Peyer's patch (tissue), 4 donors: ENCODE data around the gene FUT7. TPM values are rescaled to one million over a fixed set of nuclear protein-coding genes. Genes with fewer than 3 reads are reported as not detected.

Experiments used
- DNase-seq, 3 donors: peaks; one replicate each; pipeline ENCODE4 v3.0.0-alpha.2; 2017 to 2019
- H3K27ac ChIP-seq, 4 donors: fragments of 200-600 bp; sonication (generic); one replicate each; pipeline ENCODE4 v1.5.1; 2016 to 2019
- H3K27me3 ChIP-seq, 2 donors: fragments of 200-600 bp; sonication (generic); one replicate each; pipeline ENCODE4 v1.5.1; 2019
- H3K36me3 ChIP-seq, 3 donors: fragments of 200-600 bp; sonication (generic); one replicate each; pipeline ENCODE4 v1.5.1; 2016 to 2019
- H3K4me1 ChIP-seq, 4 donors: fragments of 200-600 bp; sonication (generic); one replicate each; pipeline ENCODE4 v1.5.1; 2016 to 2019
- H3K4me3 ChIP-seq, 4 donors: fragments of 200-600 bp; sonication (generic); 1 replicate in 3 of 4; 2 replicates in 1 of 4; pipeline ENCODE4 v1.5.1; 2016 to 2019; ENCODE audit warnings: mild to moderate bottlenecking in 1 of 4
- H3K9me3 ChIP-seq, 4 donors: fragments of 200-600 bp; sonication (generic); one replicate each; pipeline ENCODE4 v1.5.1; 2016 to 2019; ENCODE audit warnings: mild to moderate bottlenecking in 1 of 4
- CTCF ChIP-seq, 6 experiments: fragments of 450-650 bp in 4 of 6; fragments of 200-600 bp in 2 of 6; sonication (generic) in 1 of 6; IDR thresholded peaks; one replicate each; pipeline ENCODE4 v1.5.1; 2017 to 2019; ENCODE audit warnings: antibody characterized with exemption in 6 of 6, mild to moderate bottlenecking in 3 of 6, moderate library complexity in 1 of 6
- POLR2A ChIP-seq, 2 donors: fragments of 450-650 bp; IDR thresholded peaks; one replicate each; pipeline ENCODE4 v1.5.1; 2017; ENCODE audit warnings: antibody characterized with exemption in 2 of 2, mild to moderate bottlenecking in 2 of 2, moderate library complexity in 2 of 2
- total RNA-seq, 4 donors: library from RNA; depleted of rRNA; stranded (reverse); fragments of >200 nt; gene quantifications; one replicate each; pipeline ENCODE4 v1.1.0, GENCODE V29; 2016

FUT7 gene
- total RNA-seq, 4 donors from 2014 or later = not detected

GRCh38 chr9:137077758-137078693 is 46.1 kb upstream of the FUT7 start:
- Histone ChIP-seq H3K27me3 (no peaks in the 10 kb centered on the region), H3K27ac (peak overlapping the region in 3 of 4 donors; percentile 58 to 82 (median 77)), H3K4me1 (peaks cover 4 to 35% (median 12%) of the 10 kb centered on the region in 4 donors), H3K4me3 (peak overlapping the region; percentile 56 to 75 (median 72)), H3K36me3 (peaks cover 0 to 19% (median 0%) of the 10 kb centered on the region in 3 donors), H3K9me3 (no peaks in the 10 kb centered on the region)
- peak in 2 of 3 donors; percentile 64 to 80 for DNase-seq
- TF ChIP-seq POLR2A (IDR thresholded peaks at IDR 0.05) = no peak
- no peak for TF ChIP-seq CTCF (IDR thresholded peaks at IDR 0.05)

GRCh38 chr9:137077010-137077747 is 45.3 kb upstream of the FUT7 start, which contains the start of gene UAP1L1:
UAP1L1 (plus strand) TSS chr9:137077517; CDS start chr9:137077533, 16 bp downstream.
- no peaks in the 10 kb centered on the region for H3K9me3 ChIP-seq
- DNase-seq = peak; percentile 74 to 90 (median 87)
- no peaks in the 10 kb centered on the region for H3K27me3 ChIP-seq
- peak within 1 kb of the TSS; percentile 43 to 82 (median 68) for H3K27ac ChIP-seq
- TF ChIP-seq POLR2A (IDR thresholded peaks at IDR 0.05) (no peak), CTCF (IDR thresholded peaks at IDR 0.05) (no peak)
- H3K4me3 ChIP-seq = peak within 1 kb of the TSS; percentile 56 to 75 (median 72)
- peaks cover 4 to 35% (median 12%) of the 10 kb centered on the region in 4 donors for H3K4me1 ChIP-seq
- peaks cover 0 to 19% (median 0%) of the 10 kb centered on the region in 3 donors for H3K36me3 ChIP-seq

- no peak for TF ChIP-seq CTCF (IDR thresholded peaks at IDR 0.05)
- TF ChIP-seq POLR2A (IDR thresholded peaks at IDR 0.05) = no peak
- Histone ChIP-seq H3K4me3 (peak overlapping the region; percentile 56 to 75 (median 72)), H3K4me1 (peaks cover 4 to 35% (median 12%) of the 10 kb centered on the region in 4 donors), H3K9me3 (no peaks in the 10 kb centered on the region), H3K27ac (peak overlapping the region; percentile 43 to 82 (median 58)), H3K36me3 (peaks cover 0 to 19% (median 0%) of the 10 kb centered on the region in 3 donors), H3K27me3 (no peaks in the 10 kb centered on the region)
- no peak for DNase-seq
Measured at GRCh38 chr9:137076636-137077009, 44.7 kb upstream of the FUT7 start.

GRCh38 chr9:137075275-137075775 is 43.4 kb upstream of the FUT7 start:
- Histone ChIP-seq H3K27me3 (no peaks in the 10 kb centered on the region), H3K9me3 (no peaks in the 10 kb centered on the region), H3K4me1 (peaks cover 4 to 45% (median 16%) of the 10 kb centered on the region in 4 donors), H3K36me3 (peaks cover 0 to 12% (median 0%) of the 10 kb centered on the region in 3 donors), H3K27ac (peak overlapping the region in 1 of 4 donors; percentile 42), H3K4me3 (no peak overlapping the region)
- DNase-seq = no peak
- TF ChIP-seq POLR2A (IDR thresholded peaks at IDR 0.05) = no peak
- TF ChIP-seq CTCF (IDR thresholded peaks at IDR 0.05) = no peak

- H3K4me1 ChIP-seq = peaks cover 4 to 49% (median 19%) of the 10 kb centered on the region in 4 donors
- no peaks in the 10 kb centered on the region for H3K27me3 ChIP-seq
- peak overlapping the region in 1 of 4 donors; percentile 42 for H3K27ac ChIP-seq
- H3K9me3 ChIP-seq = no peaks in the 10 kb centered on the region
- TF ChIP-seq CTCF (IDR thresholded peaks at IDR 0.05) (no peak), POLR2A (IDR thresholded peaks at IDR 0.05) (no peak)
- peak in 2 of 3 donors; percentile 67 to 69 for DNase-seq
- H3K4me3 ChIP-seq = no peak overlapping the region
- peaks cover 0 to 9% (median 0%) of the 10 kb centered on the region in 3 donors for H3K36me3 ChIP-seq
Measured at GRCh38 chr9:137074657-137075274, 42.9 kb upstream of the FUT7 start.
